GM23338 (cell line): ENCODE results near the gene ONECUT3. TPM values are rescaled to one million over a fixed set of nuclear protein-coding genes. Genes with fewer than 3 reads are reported as not detected.

Experiments
- ATAC-seq: fragments of 200-7000 bp; cut with Tn5 transposase; 3 replicates; pipeline ENCODE4 v1.9.1; 2020
- DNase-seq: peaks from one replicate; pipeline ENCODE4 v3.0.0-alpha.2; 2015; ENCODE audit warnings: low spot score
- H2AFZ ChIP-seq: fragments of 200-600 bp; sonication (generic); 2 replicates; pipeline ENCODE4 v1.8.0; 2016; ENCODE audit warnings: antibody characterized with exemption, mild to moderate bottlenecking, moderate library complexity
- H3F3A ChIP-seq: fragments of 200-600 bp; sonication (generic); replicated peaks from 2 replicates; pipeline ENCODE4 v1.8.0; 2017; ENCODE audit warnings: antibody characterized with exemption, mixed run types, low read depth
- H3K27ac ChIP-seq: fragments of 200-600 bp; sonication (generic); 2 replicates; pipeline ENCODE4 v1.6.1; 2016; ENCODE audit warnings: low read depth
- H3K27me3 ChIP-seq: fragments of 200-600 bp; sonication (generic); 2 replicates; pipeline ENCODE4 v1.8.0; 2016; ENCODE audit warnings: mild to moderate bottlenecking, mixed run types, moderate library complexity; ENCODE audit not compliant: insufficient read depth
- H3K36me3 ChIP-seq: fragments of 200-600 bp; sonication (generic); 2 replicates; pipeline ENCODE4 v1.8.0; 2016; ENCODE audit warnings: mild to moderate bottlenecking; ENCODE audit not compliant: insufficient read depth
- H3K4me1 ChIP-seq: fragments of 200-600 bp; sonication (generic); 2 replicates; pipeline ENCODE4 v1.8.0; 2016; ENCODE audit warnings: mild to moderate bottlenecking, moderate library complexity; ENCODE audit not compliant: insufficient read depth
- H3K4me2 ChIP-seq: fragments of 200-600 bp; sonication (generic); 2 replicates; pipeline ENCODE4 v1.7.1; 2017; ENCODE audit warnings: mixed run types
- H3K4me3 ChIP-seq: fragments of 200-600 bp; sonication (generic); 2 replicates; pipeline ENCODE4 v1.6.1; 2016; ENCODE audit warnings: mixed run types
- H3K79me2 ChIP-seq: fragments of 200-600 bp; sonication (generic); replicated peaks from 2 replicates; pipeline ENCODE4 v1.8.0; 2017; ENCODE audit warnings: mild to moderate bottlenecking; ENCODE audit not compliant: insufficient read depth
- H3K9me2 ChIP-seq: fragments of 200-600 bp; sonication (generic); 2 replicates; pipeline ENCODE4 v1.8.0; 2017; ENCODE audit not compliant: insufficient read depth
- H4K20me1 ChIP-seq: fragments of 200-600 bp; sonication (generic); replicated peaks from 2 replicates; pipeline ENCODE4 v1.8.0; 2017; ENCODE audit warnings: mild to moderate bottlenecking; ENCODE audit not compliant: insufficient read depth
- H3K27ac Mint-ChIP-seq: 2 replicates; pipeline ENCODE4 v1.8.0; 2020; ENCODE audit warnings: inconsistent platforms, mild to moderate bottlenecking, moderate library complexity, mixed read lengths
- H3K27me3 Mint-ChIP-seq: 3 replicates; pipeline ENCODE4 v1.8.0; 2022; ENCODE audit warnings: low read depth, mild to moderate bottlenecking, moderate library complexity, mixed read lengths, inconsistent platforms; ENCODE audit not compliant: insufficient read depth, poor library complexity
- H3K36me3 Mint-ChIP-seq: 3 replicates; pipeline ENCODE4 v1.8.0; 2021; ENCODE audit warnings: low read depth, mild to moderate bottlenecking, inconsistent platforms, moderate library complexity, mixed read lengths
- H3K4me1 Mint-ChIP-seq: 3 replicates; pipeline ENCODE4 v1.8.0; 2020; ENCODE audit warnings: mild to moderate bottlenecking, inconsistent platforms, mixed read lengths
- H3K4me3 Mint-ChIP-seq: 3 replicates; pipeline ENCODE4 v1.8.0; 2021; ENCODE audit warnings: moderate library complexity, mild to moderate bottlenecking, inconsistent platforms, mixed read lengths
- H3K9me3 Mint-ChIP-seq: 3 replicates; pipeline ENCODE4 v1.8.0; 2020; ENCODE audit warnings: moderate library complexity, mild to moderate bottlenecking, inconsistent platforms, mixed read lengths
- CREB1 ChIP-seq: fragments of 250-450 bp; sonication (Bioruptor Pico); IDR thresholded peaks from 2 replicates; pipeline ENCODE4 v1.5.0; 2020; ENCODE audit warnings: low read depth, mild to moderate bottlenecking, moderate library complexity
- JUNB ChIP-seq: IDR thresholded peaks from one replicate; pipeline ENCODE4 v1.6.1; 2016; ENCODE audit warnings: antibody characterized with exemption; ENCODE audit not compliant: unreplicated experiment
- POLR2AphosphoS5 ChIP-seq: IDR thresholded peaks from 2 replicates; pipeline ENCODE4 v1.6.1; 2016; ENCODE audit warnings: antibody characterized with exemption, low read depth
- STAT1 ChIP-seq: IDR thresholded peaks from one replicate; pipeline ENCODE4 v1.6.1; 2016; ENCODE audit warnings: antibody characterized with exemption; ENCODE audit not compliant: unreplicated experiment
- ZNF114 ChIP-seq: fragments of 250-450 bp; sonication (Bioruptor Pico); IDR thresholded peaks from 2 replicates; pipeline ENCODE4 v1.5.0; 2020; ENCODE audit warnings: mild to moderate bottlenecking, moderate library complexity
- ZNF331 ChIP-seq: fragments of 250-450 bp; sonication (Bioruptor Pico); IDR thresholded peaks from 2 replicates; pipeline ENCODE4 v1.5.0; 2020; ENCODE audit warnings: low read depth, mild to moderate bottlenecking, moderate library complexity
- polyA plus RNA-seq: library from polyadenylated mRNA; unstranded; fragments of >200 nt; fragmentation: Nextera tagmentation; extraction: Ambion mirVana; gene quantifications from 2 replicates; pipeline ENCODE4 v1.2.1, GENCODE V29; 2016
- total RNA-seq: library from RNA; depleted of rRNA; stranded (reverse); fragments of >200 nt; shearing (Covaris generic); gene quantifications from 2 replicates; pipeline ENCODE4 v1.2.3, GENCODE V29; 2014
- TF ChIP-seq, protein P1 (sequence below): fragments of 250-450 bp; sonication (Bioruptor Pico); IDR thresholded peaks from 2 replicates; pipeline ENCODE4 v1.5.0; 2020; ENCODE audit warnings: mild to moderate bottlenecking, moderate library complexity
- TF ChIP-seq, protein P2 (sequence below): IDR thresholded peaks from one replicate; pipeline ENCODE4 v1.6.1; 2018; ENCODE audit warnings: antibody characterized with exemption; ENCODE audit not compliant: unreplicated experiment
- TF ChIP-seq, protein P3 (sequence below), 2 experiments: fragments of 200-600 bp in 1 of 2; sonication (generic) in 1 of 2; conservative IDR thresholded peaks; 2 replicates each; pipeline versions ENCODE4 v1.5.1 to v1.6.1; 2016 to 2017; ENCODE audit warnings: antibody characterized with exemption in 2 of 2, low read depth in 2 of 2, mild to moderate bottlenecking in 2 of 2, moderate library complexity in 1 of 2

ONECUT3 gene
- total and polyA plus RNA-seq, 2 experiments from 2014 or later: not detected

DNA sequence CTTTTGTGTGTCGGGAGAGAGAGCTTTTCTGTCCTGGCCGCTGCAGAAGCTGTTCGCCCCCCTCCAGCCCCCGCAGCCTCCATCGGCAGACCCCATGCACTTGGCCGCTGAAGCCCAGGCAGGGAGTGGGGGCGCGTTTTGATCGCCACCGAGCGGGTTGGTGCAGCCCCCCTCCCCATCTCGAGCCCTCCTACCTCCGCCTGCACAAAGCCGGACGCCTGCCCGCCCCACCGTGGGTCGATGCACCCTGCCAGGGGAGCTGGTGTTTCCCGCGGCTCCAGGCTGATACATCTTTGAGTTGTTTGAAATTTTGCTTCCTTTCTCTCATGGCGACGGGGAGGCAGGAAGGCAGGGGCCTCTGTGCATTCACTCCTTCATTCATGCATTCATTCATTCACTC is 16.4 kb upstream of the ONECUT3 start:
- H4K20me1 ChIP-seq: no peaks in the 10 kb centered on the region
- H3K36me3 ChIP-seq: no peaks in the 10 kb centered on the region
- TF ChIP-seq JUNB (no peak), ZNF114 (CRISPR knock-in tag) (no peak), ZNF331 (CRISPR knock-in tag) (no peak)
- no peak for DNase-seq
- Mint-ChIP-seq H3K36me3 (no peaks in the 10 kb centered on the region), H3K27me3 (peaks cover 22% of the 10 kb centered on the region), H3K27ac (no peak overlapping the region), H3K4me3 (no peak overlapping the region), H3K9me3 (peaks cover 7% of the 10 kb centered on the region), H3K4me1 (no peaks in the 10 kb centered on the region)
- no peak overlapping the region for H3K4me2 ChIP-seq
- no peak overlapping the region for H3K27ac ChIP-seq
- no peaks in the 10 kb centered on the region for H3F3A ChIP-seq
- no peaks in the 10 kb centered on the region for H3K79me2 ChIP-seq
- H3K4me3 ChIP-seq: no peak overlapping the region
- ATAC-seq: no peak
- H3K4me1 ChIP-seq: no peaks in the 10 kb centered on the region
- H2AFZ ChIP-seq: no peak overlapping the region
- H3K27me3 ChIP-seq: peaks cover 16% of the 10 kb centered on the region
- no peaks in the 10 kb centered on the region for H3K9me2 ChIP-seq

DNA sequence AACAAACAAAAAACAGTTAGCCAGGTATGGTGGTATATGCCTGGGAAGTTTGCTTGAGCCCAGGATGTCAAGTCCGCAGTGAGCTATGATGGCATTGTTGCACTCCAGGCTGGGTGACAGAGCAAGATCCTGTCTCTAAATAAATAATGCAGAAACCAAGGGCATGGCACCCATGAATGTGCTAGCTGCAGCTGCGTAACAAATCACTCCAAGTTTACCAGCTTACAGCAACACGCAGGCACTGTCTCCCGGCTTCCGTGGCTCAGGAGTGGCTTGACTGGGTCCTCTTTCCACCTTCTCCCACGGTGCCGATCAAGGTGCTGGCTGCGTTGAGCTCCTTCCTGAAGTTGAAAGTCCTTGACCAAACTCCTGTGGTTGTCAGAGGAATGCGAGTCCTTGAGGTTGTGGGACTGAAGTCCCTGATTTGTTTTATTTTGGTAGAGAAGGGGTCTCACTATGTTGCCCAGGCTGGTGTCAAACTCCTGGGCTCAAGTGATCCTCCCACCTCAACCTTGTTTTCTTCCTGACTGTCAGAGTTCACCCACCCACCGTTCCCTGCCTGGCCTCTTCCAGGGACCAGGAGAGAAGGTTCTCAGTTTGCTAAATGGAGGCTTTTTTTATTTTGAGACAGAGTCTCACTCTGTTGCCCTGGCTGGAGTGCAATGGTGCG is 13.2 kb upstream of the ONECUT3 start:
- Histone ChIP-seq H3F3A (no peaks in the 10 kb centered on the region), H2AFZ (no peak overlapping the region), H3K9me2 (no peaks in the 10 kb centered on the region), H3K4me1 (peaks cover 5% of the 10 kb centered on the region; the same call in 1 of the 2 replicates), H4K20me1 (no peaks in the 10 kb centered on the region), H3K4me2 (no peak overlapping the region), H3K27ac (no peak overlapping the region), H3K27me3 (peaks cover 19% of the 10 kb centered on the region), H3K36me3 (no peaks in the 10 kb centered on the region), H3K4me3 (no peak overlapping the region), H3K79me2 (no peaks in the 10 kb centered on the region)
- Mint-ChIP-seq H3K4me1 (no peaks in the 10 kb centered on the region), H3K27me3 (peaks cover 27% of the 10 kb centered on the region), H3K9me3 (peaks cover 5% of the 10 kb centered on the region; the same call in 2 of the 3 replicates), H3K36me3 (no peaks in the 10 kb centered on the region), H3K27ac (no peak overlapping the region), H3K4me3 (no peak overlapping the region)
- ATAC-seq (no peak), DNase-seq (no peak)
- TF ChIP-seq CREB1 (CRISPR knock-in tag) (no peak), JUNB (no peak), ZNF331 (CRISPR knock-in tag) (no peak), STAT1 (no peak), POLR2AphosphoS5 (no peak)
- TF ChIP-seq, protein P1, sequence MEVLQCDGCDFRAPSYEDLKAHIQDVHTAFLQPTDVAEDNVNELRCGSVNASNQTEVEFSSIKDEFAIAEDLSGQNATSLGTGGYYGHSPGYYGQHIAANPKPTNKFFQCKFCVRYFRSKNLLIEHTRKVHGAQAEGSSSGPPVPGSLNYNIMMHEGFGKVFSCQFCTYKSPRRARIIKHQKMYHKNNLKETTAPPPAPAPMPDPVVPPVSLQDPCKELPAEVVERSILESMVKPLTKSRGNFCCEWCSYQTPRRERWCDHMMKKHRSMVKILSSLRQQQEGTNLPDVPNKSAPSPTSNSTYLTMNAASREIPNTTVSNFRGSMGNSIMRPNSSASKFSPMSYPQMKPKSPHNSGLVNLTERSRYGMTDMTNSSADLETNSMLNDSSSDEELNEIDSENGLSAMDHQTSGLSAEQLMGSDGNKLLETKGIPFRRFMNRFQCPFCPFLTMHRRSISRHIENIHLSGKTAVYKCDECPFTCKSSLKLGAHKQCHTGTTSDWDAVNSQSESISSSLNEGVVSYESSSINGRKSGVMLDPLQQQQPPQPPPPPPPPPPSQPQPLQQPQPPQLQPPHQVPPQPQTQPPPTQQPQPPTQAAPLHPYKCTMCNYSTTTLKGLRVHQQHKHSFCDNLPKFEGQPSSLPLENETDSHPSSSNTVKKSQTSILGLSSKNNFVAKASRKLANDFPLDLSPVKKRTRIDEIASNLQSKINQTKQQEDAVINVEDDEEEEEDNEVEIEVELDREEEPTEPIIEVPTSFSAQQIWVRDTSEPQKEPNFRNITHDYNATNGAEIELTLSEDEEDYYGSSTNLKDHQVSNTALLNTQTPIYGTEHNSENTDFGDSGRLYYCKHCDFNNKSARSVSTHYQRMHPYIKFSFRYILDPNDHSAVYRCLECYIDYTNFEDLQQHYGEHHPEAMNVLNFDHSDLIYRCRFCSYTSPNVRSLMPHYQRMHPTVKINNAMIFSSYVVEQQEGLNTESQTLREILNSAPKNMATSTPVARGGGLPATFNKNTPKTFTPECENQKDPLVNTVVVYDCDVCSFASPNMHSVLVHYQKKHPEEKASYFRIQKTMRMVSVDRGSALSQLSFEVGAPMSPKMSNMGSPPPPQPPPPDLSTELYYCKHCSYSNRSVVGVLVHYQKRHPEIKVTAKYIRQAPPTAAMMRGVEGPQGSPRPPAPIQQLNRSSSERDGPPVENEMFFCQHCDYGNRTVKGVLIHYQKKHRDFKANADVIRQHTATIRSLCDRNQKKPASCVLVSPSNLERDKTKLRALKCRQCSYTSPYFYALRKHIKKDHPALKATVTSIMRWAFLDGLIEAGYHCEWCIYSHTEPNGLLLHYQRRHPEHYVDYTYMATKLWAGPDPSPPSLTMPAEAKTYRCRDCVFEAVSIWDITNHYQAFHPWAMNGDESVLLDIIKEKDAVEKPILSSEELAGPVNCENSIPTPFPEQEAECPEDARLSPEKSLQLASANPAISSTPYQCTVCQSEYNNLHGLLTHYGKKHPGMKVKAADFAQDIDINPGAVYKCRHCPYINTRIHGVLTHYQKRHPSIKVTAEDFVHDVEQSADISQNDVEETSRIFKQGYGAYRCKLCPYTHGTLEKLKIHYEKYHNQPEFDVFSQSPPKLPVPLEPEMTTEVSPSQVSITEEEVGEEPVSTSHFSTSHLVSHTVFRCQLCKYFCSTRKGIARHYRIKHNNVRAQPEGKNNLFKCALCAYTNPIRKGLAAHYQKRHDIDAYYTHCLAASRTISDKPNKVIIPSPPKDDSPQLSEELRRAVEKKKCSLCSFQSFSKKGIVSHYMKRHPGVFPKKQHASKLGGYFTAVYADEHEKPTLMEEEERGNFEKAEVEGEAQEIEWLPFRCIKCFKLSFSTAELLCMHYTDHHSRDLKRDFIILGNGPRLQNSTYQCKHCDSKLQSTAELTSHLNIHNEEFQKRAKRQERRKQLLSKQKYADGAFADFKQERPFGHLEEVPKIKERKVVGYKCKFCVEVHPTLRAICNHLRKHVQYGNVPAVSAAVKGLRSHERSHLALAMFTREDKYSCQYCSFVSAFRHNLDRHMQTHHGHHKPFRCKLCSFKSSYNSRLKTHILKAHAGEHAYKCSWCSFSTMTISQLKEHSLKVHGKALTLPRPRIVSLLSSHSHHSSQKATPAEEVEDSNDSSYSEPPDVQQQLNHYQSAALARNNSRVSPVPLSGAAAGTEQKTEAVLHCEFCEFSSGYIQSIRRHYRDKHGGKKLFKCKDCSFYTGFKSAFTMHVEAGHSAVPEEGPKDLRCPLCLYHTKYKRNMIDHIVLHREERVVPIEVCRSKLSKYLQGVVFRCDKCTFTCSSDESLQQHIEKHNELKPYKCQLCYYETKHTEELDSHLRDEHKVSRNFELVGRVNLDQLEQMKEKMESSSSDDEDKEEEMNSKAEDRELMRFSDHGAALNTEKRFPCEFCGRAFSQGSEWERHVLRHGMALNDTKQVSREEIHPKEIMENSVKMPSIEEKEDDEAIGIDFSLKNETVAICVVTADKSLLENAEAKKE: no peak
- TF ChIP-seq, protein P2, sequence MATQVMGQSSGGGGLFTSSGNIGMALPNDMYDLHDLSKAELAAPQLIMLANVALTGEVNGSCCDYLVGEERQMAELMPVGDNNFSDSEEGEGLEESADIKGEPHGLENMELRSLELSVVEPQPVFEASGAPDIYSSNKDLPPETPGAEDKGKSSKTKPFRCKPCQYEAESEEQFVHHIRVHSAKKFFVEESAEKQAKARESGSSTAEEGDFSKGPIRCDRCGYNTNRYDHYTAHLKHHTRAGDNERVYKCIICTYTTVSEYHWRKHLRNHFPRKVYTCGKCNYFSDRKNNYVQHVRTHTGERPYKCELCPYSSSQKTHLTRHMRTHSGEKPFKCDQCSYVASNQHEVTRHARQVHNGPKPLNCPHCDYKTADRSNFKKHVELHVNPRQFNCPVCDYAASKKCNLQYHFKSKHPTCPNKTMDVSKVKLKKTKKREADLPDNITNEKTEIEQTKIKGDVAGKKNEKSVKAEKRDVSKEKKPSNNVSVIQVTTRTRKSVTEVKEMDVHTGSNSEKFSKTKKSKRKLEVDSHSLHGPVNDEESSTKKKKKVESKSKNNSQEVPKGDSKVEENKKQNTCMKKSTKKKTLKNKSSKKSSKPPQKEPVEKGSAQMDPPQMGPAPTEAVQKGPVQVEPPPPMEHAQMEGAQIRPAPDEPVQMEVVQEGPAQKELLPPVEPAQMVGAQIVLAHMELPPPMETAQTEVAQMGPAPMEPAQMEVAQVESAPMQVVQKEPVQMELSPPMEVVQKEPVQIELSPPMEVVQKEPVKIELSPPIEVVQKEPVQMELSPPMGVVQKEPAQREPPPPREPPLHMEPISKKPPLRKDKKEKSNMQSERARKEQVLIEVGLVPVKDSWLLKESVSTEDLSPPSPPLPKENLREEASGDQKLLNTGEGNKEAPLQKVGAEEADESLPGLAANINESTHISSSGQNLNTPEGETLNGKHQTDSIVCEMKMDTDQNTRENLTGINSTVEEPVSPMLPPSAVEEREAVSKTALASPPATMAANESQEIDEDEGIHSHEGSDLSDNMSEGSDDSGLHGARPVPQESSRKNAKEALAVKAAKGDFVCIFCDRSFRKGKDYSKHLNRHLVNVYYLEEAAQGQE: no peak
- TF ChIP-seq, protein P3, sequence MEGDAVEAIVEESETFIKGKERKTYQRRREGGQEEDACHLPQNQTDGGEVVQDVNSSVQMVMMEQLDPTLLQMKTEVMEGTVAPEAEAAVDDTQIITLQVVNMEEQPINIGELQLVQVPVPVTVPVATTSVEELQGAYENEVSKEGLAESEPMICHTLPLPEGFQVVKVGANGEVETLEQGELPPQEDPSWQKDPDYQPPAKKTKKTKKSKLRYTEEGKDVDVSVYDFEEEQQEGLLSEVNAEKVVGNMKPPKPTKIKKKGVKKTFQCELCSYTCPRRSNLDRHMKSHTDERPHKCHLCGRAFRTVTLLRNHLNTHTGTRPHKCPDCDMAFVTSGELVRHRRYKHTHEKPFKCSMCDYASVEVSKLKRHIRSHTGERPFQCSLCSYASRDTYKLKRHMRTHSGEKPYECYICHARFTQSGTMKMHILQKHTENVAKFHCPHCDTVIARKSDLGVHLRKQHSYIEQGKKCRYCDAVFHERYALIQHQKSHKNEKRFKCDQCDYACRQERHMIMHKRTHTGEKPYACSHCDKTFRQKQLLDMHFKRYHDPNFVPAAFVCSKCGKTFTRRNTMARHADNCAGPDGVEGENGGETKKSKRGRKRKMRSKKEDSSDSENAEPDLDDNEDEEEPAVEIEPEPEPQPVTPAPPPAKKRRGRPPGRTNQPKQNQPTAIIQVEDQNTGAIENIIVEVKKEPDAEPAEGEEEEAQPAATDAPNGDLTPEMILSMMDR (conservative IDR thresholded peaks at IDR 0.05; ENCODE audit: low read depth in 2 of 2): no peak
